Body of pancreas (tissue), 4 donors: Measurements from ENCODE around the gene PTPRT.

Experiments used
- POLR2A ChIP-seq, 3 donors: fragments of 450-650 bp; IDR thresholded peaks; one replicate each; pipeline ENCODE4 v1.6.1; 2016; ENCODE audit warnings: antibody characterized with exemption in 3 of 3, mild to moderate bottlenecking in 2 of 3
- TF ChIP-seq, protein P1 (sequence below), 7 experiments: fragments of 450-650 bp in 4 of 7; fragments of 200-600 bp in 3 of 7; sonication (generic) in 3 of 7; IDR thresholded peaks; one replicate each; pipeline ENCODE4 v1.5.1; 2016 to 2019; ENCODE audit warnings: antibody characterized with exemption in 7 of 7

GRCh38 chr20:42082611-42083010 is 1107.1 kb downstream of the PTPRT start:
- TF ChIP-seq POLR2A (IDR thresholded peaks at IDR 0.05) = no peak
- TF ChIP-seq, protein P1, sequence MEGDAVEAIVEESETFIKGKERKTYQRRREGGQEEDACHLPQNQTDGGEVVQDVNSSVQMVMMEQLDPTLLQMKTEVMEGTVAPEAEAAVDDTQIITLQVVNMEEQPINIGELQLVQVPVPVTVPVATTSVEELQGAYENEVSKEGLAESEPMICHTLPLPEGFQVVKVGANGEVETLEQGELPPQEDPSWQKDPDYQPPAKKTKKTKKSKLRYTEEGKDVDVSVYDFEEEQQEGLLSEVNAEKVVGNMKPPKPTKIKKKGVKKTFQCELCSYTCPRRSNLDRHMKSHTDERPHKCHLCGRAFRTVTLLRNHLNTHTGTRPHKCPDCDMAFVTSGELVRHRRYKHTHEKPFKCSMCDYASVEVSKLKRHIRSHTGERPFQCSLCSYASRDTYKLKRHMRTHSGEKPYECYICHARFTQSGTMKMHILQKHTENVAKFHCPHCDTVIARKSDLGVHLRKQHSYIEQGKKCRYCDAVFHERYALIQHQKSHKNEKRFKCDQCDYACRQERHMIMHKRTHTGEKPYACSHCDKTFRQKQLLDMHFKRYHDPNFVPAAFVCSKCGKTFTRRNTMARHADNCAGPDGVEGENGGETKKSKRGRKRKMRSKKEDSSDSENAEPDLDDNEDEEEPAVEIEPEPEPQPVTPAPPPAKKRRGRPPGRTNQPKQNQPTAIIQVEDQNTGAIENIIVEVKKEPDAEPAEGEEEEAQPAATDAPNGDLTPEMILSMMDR (IDR thresholded peaks at IDR 0.05) = no peak
